Hepatocyte (in vitro differentiated cells): ENCODE measurements around the gene NAP1L1. TPM values are rescaled to one million over a fixed set of nuclear protein-coding genes. Genes with fewer than 3 reads are reported as not detected.

Experiments used
- DNase-seq: peaks from one replicate; pipeline ENCODE4 v3.0.0-alpha.2; 2016; ENCODE audit warnings: low spot score
- H2AFZ ChIP-seq: fragments of 200-600 bp; sonication (generic); 2 replicates; pipeline ENCODE4 v1.6.0; 2016; ENCODE audit warnings: antibody characterized with exemption, mild to moderate bottlenecking
- H3K27ac ChIP-seq: fragments of 200-600 bp; sonication (generic); 2 replicates; pipeline ENCODE4 v1.5.1; 2016; ENCODE audit warnings: mild to moderate bottlenecking
- H3K27me3 ChIP-seq: fragments of 200-600 bp; sonication (generic); 2 replicates; pipeline ENCODE4 v1.6.1; 2016
- H3K36me3 ChIP-seq: fragments of 200-600 bp; sonication (generic); replicated peaks from 2 replicates; pipeline ENCODE4 v1.5.1; 2016; ENCODE audit warnings: low read depth; ENCODE audit not compliant: insufficient read depth
- H3K4me1 ChIP-seq: fragments of 200-600 bp; sonication (generic); 2 replicates; pipeline ENCODE4 v1.5.1; 2016; ENCODE audit warnings: mild to moderate bottlenecking, moderate library complexity; ENCODE audit not compliant: insufficient read depth
- H3K4me2 ChIP-seq: fragments of 200-600 bp; sonication (generic); 2 replicates; pipeline ENCODE4 v1.6.0; 2016
- H3K4me3 ChIP-seq: fragments of 200-600 bp; sonication (generic); 2 replicates; pipeline ENCODE4 v1.5.1; 2016; ENCODE audit warnings: mild to moderate bottlenecking
- H3K79me2 ChIP-seq: fragments of 200-600 bp; sonication (generic); 2 replicates; pipeline ENCODE4 v1.6.0; 2017; ENCODE audit warnings: mild to moderate bottlenecking
- H3K9me2 ChIP-seq: fragments of 200-600 bp; sonication (generic); replicated peaks from 2 replicates; pipeline ENCODE4 v1.6.0; 2017; ENCODE audit warnings: mild to moderate bottlenecking; ENCODE audit not compliant: insufficient read depth
- H3K9me3 ChIP-seq: fragments of 200-600 bp; sonication (generic); 2 replicates; pipeline ENCODE4 v1.5.1; 2016; ENCODE audit warnings: low read depth, mild to moderate bottlenecking
- H4K20me1 ChIP-seq: fragments of 200-600 bp; sonication (generic); 2 replicates; pipeline ENCODE4 v1.6.0; 2016; ENCODE audit warnings: mild to moderate bottlenecking; ENCODE audit not compliant: insufficient read depth, poor library complexity, severe bottlenecking
- CTCF ChIP-seq: fragments of 200-600 bp; sonication (generic); IDR thresholded peaks from 2 replicates; pipeline ENCODE4 v1.5.1; 2016; ENCODE audit warnings: antibody characterized with exemption, mild to moderate bottlenecking; ENCODE audit not compliant: poor library complexity
- EZH2 ChIP-seq: fragments of 200-600 bp; sonication (generic); IDR thresholded peaks from 2 replicates; pipeline ENCODE4 v1.6.1; 2016; ENCODE audit warnings: antibody characterized with exemption, mild to moderate bottlenecking, borderline replicate concordance
- EZH2phosphoT487 ChIP-seq: fragments of 200-600 bp; sonication (generic); IDR thresholded peaks from one replicate; pipeline ENCODE4 v1.6.1; 2018; ENCODE audit warnings: antibody characterized with exemption, mild to moderate bottlenecking, low read depth, moderate library complexity; ENCODE audit not compliant: unreplicated experiment, severe bottlenecking
- WGBS: methylation state at CpG from one replicate; pipeline ENCODE4 v1.1.6; 2016; ENCODE audit warnings: low lambda C conversion rate; ENCODE audit errors: missing lambda C conversion rate; 5-methylcytosine and 5-hydroxymethylcytosine counted together
- polyA plus RNA-seq: library from polyadenylated mRNA; unstranded; fragments of >200 nt; fragmentation: Nextera tagmentation; extraction: Ambion mirVana; gene quantifications from 2 replicates; pipeline ENCODE4 v1.2.1, GENCODE V29; 2016
- total RNA-seq: library from RNA; depleted of rRNA; stranded (reverse); fragments of >200 nt; gene quantifications from 2 replicates; pipeline ENCODE4 v1.2.3, GENCODE V29; 2014

NAP1L1 gene
- total and polyA plus RNA-seq, 2 experiments from 2014 or later, result 117 to 352 TPM

GRCh38 chr12:76026643-76027063, 57.8 kb downstream of the NAP1L1 start:
- H3K4me2 ChIP-seq, result peak overlapping the region; percentile 35
- H3K4me3 ChIP-seq, result no peak overlapping the region
- H3K79me2 ChIP-seq, result peaks cover 37% of the 10 kb centered on the region
- H2AFZ ChIP-seq, result no peak overlapping the region
- 82% methylated on average over 1 of the region's 1 CpG for WGBS
- no peaks in the 10 kb centered on the region for H3K9me2 ChIP-seq
- DNase-seq, result no peak
- H4K20me1 ChIP-seq, result peaks cover 5% of the 10 kb centered on the region
- no peaks in the 10 kb centered on the region for H3K27me3 ChIP-seq
- H3K9me3 ChIP-seq, result no peaks in the 10 kb centered on the region
- TF ChIP-seq EZH2 (no peak), CTCF (no peak), EZH2phosphoT487 (no peak)
- peak overlapping the region; percentile 45 for H3K27ac ChIP-seq
- H3K36me3 ChIP-seq, result no peaks in the 10 kb centered on the region
- H3K4me1 ChIP-seq, result peaks cover 9% of the 10 kb centered on the region

GRCh38 chr12:76025601-76026575, 58.6 kb downstream of the NAP1L1 start:
- H3K4me1 ChIP-seq, result peaks cover 9% of the 10 kb centered on the region
- H3K27ac ChIP-seq, result peak overlapping the region; percentile 45
- no peak overlapping the region for H3K4me3 ChIP-seq
- H3K79me2 ChIP-seq, result peaks cover 35% of the 10 kb centered on the region
- H2AFZ ChIP-seq, result no peak overlapping the region
- H3K27me3 ChIP-seq, result no peaks in the 10 kb centered on the region
- no peaks in the 10 kb centered on the region for H3K9me2 ChIP-seq
- DNase-seq, result no peak
- H3K9me3 ChIP-seq, result no peaks in the 10 kb centered on the region
- whole genome bisulfite sequencing, result 65% methylated on average over 7 of the region's 7 CpGs
- no peak overlapping the region for H3K4me2 ChIP-seq
- TF ChIP-seq EZH2 (no peak), CTCF (no peak), EZH2phosphoT487 (no peak)
- H4K20me1 ChIP-seq, result peaks cover 5% of the 10 kb centered on the region
- no peaks in the 10 kb centered on the region for H3K36me3 ChIP-seq

GRCh38 chr12:76024942-76025600, 59.4 kb downstream of the NAP1L1 start:
- no peak overlapping the region for H3K27ac ChIP-seq
- no peak overlapping the region for H3K4me2 ChIP-seq
- peaks cover 5% of the 10 kb centered on the region for H4K20me1 ChIP-seq

More at GRCh38 chr12:76024942-76025600, 59.4 kb downstream of the NAP1L1 start:
- H3K36me3 ChIP-seq, result no peaks in the 10 kb centered on the region
- no peaks in the 10 kb centered on the region for H3K9me2 ChIP-seq
- TF ChIP-seq CTCF, result no peak
- WGBS, result 63% methylated on average over 3 of the region's 3 CpGs
- H3K4me1 ChIP-seq, result peaks cover 14% of the 10 kb centered on the region
- DNase-seq, result no peak
- no peaks in the 10 kb centered on the region for H3K27me3 ChIP-seq
- H3K4me3 ChIP-seq, result no peak overlapping the region
- no peaks in the 10 kb centered on the region for H3K9me3 ChIP-seq
- H2AFZ ChIP-seq, result no peak overlapping the region
- peaks cover 29% of the 10 kb centered on the region for H3K79me2 ChIP-seq
